PC-3 (cell line): ENCODE measurements around the gene MKNK1. TPM values are rescaled to one million over a fixed set of nuclear protein-coding genes. Genes with fewer than 3 reads are reported as not detected.
A peak's percentile ranks its signal among the peaks of the same experiment; 100 is the strongest.

Experiments
- ATAC-seq: fragments of 200-7000 bp; cut with Tn5 transposase; 2 replicates; pipeline ENCODE4 v1.9.1; 2020; ENCODE audit warnings: mild to moderate bottlenecking, moderate library complexity
- BruUV-seq: library from RNA; stranded (reverse); fragments of 400-500 nt; replicated peaks from 2 replicates; lab custom pipeline; 2021; lab: Mats Ljungman, UMichigan
- CTCF ChIA-PET: fragments of 300-600 bp; sonication (Branson Sonifier 250); formaldehyde crosslinking; loops from one replicate; lab custom pipeline; 2022; ENCODE audit warnings: antibody characterized with exemption; lab: Charles Lee
- POLR2A ChIA-PET: fragments of 300-600 bp; sonication (Branson Sonifier 250); formaldehyde crosslinking; loops from one replicate; lab custom pipeline; 2022; ENCODE audit warnings: antibody characterized with exemption; ENCODE audit not compliant: unreplicated experiment; lab: Charles Lee
- DNase-seq: peaks from one replicate; pipeline ENCODE4 v3.0.0-alpha.2; 2015
- H2AFZ ChIP-seq: fragments of 300-600 bp; sonication (generic); 2 replicates; pipeline ENCODE4 v1.6.0; 2016; ENCODE audit warnings: antibody characterized with exemption, low read length
- H3F3A ChIP-seq: fragments of 300-600 bp; sonication (generic); one replicate; pipeline ENCODE4 v1.6.0; 2017; ENCODE audit warnings: antibody characterized with exemption, low read length, control low read depth, mild to moderate bottlenecking; ENCODE audit not compliant: unreplicated experiment
- H3K27ac ChIP-seq: fragments of 300-600 bp; sonication (generic); 2 replicates; pipeline ENCODE4 v1.5.1; 2016; ENCODE audit warnings: mild to moderate bottlenecking, low read length
- H3K27me3 ChIP-seq: fragments of 300-600 bp; sonication (generic); 2 replicates; pipeline ENCODE4 v1.6.1; 2016; ENCODE audit warnings: low read length, mixed read lengths
- H3K36me3 ChIP-seq: fragments of 300-600 bp; sonication (generic); 2 replicates; pipeline ENCODE4 v1.6.1; 2016; ENCODE audit warnings: low read depth, mixed run types, low read length, mixed read lengths
- H3K4me1 ChIP-seq: fragments of 300-600 bp; sonication (generic); 2 replicates; pipeline ENCODE4 v1.5.1; 2016; ENCODE audit warnings: low read length; ENCODE audit not compliant: insufficient read depth
- H3K4me2 ChIP-seq: fragments of 300-600 bp; sonication (generic); 2 replicates; pipeline ENCODE4 v1.6.0; 2016; ENCODE audit warnings: low read length
- H3K4me3 ChIP-seq: fragments of 300-600 bp; sonication (generic); 2 replicates; pipeline ENCODE4 v1.5.1; 2016; ENCODE audit warnings: mild to moderate bottlenecking, low read length, mixed read lengths
- H3K79me2 ChIP-seq: fragments of 300-600 bp; sonication (generic); 2 replicates; pipeline ENCODE4 v1.6.1; 2017; ENCODE audit warnings: low read length, mixed read lengths
- H3K9ac ChIP-seq: fragments of 300-600 bp; sonication (generic); 2 replicates; pipeline ENCODE4 v1.6.0; 2016; ENCODE audit warnings: mild to moderate bottlenecking, low read length
- H3K9me2 ChIP-seq: fragments of 300-600 bp; sonication (generic); replicated peaks from 2 replicates; pipeline ENCODE4 v1.6.1; 2016; ENCODE audit warnings: mixed run types, low read length, mixed read lengths
- H3K9me3 ChIP-seq: fragments of 300-600 bp; sonication (generic); 2 replicates; pipeline ENCODE4 v1.6.1; 2016; ENCODE audit warnings: low read length, mixed read lengths
- H4K20me1 ChIP-seq: fragments of 300-600 bp; sonication (generic); 2 replicates; pipeline ENCODE4 v1.6.1; 2016; ENCODE audit warnings: low read length, mixed read lengths
- EZH2 ChIP-seq: fragments of 300-600 bp; sonication (generic); IDR thresholded peaks from one replicate; pipeline ENCODE4 v1.6.1; 2017; ENCODE audit warnings: antibody characterized with exemption, mild to moderate bottlenecking, low read length; ENCODE audit not compliant: unreplicated experiment
- EZH2phosphoT487 ChIP-seq: fragments of 300-600 bp; sonication (generic); IDR thresholded peaks from 2 replicates; pipeline ENCODE4 v1.6.1; 2018; ENCODE audit warnings: mild to moderate bottlenecking, antibody characterized with exemption, low read length, borderline replicate concordance
- intact Hi-C: fragments of 100-400 bp; cut with micrococcal nuclease; formaldehyde crosslinking; loops from 2 replicates; pipeline ENCODE4 v1.9.0; 2023
- total RNA-seq: library from RNA; depleted of rRNA; stranded (reverse); fragments of >200 nt; gene quantifications from 2 replicates; pipeline ENCODE4 v1.2.3, GENCODE V29; 2014
- TF ChIP-seq, protein P1 (sequence below): fragments of 300-600 bp; sonication (generic); conservative IDR thresholded peaks from 2 replicates; pipeline ENCODE4 v1.5.1; 2017; ENCODE audit warnings: antibody characterized with exemption, low read depth, mild to moderate bottlenecking, low read length

The MKNK1 gene
- total RNA-seq, 1 experiment from 2014 or later: 36.8 TPM

DNA sequence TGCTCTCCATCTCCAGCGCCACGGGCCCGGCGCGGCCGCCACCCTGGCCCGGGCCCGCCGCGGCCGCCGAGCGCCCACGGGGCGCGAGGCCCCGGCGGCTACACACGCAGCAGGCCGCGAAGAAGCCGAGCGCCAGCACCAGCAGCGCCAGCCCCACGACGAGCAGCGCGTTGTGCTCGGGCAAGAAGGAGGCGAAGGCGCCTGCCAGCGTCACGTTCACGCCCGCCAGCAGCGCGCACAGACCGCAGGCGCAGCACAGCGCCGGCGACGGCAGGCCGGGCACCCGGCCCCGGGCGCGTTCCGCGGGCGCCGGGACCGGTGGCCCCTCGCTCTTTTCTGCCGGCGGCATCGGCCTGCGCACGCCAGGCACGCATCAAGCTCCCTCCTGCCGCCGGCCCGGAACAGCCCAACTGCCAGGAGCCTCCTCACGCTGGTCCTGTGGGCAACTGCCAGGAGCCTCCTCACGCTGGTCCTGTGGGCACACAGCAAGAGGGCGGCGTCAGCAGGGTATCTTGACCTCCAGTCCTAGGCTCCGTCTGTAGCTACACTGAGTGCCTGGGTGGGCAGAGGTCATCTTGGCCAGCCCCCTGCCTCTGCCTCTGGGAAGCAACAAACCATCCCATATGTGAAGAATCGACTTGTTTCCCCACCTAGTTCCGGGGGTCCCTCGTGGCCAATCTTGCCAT lies 70.7 kb downstream of the MKNK1 start:
- BruUV-seq: no TSS peak
- intact Hi-C loops: no loop called here
- TF ChIP-seq EZH2phosphoT487: peak; percentile 80
- TF ChIP-seq, protein P1, sequence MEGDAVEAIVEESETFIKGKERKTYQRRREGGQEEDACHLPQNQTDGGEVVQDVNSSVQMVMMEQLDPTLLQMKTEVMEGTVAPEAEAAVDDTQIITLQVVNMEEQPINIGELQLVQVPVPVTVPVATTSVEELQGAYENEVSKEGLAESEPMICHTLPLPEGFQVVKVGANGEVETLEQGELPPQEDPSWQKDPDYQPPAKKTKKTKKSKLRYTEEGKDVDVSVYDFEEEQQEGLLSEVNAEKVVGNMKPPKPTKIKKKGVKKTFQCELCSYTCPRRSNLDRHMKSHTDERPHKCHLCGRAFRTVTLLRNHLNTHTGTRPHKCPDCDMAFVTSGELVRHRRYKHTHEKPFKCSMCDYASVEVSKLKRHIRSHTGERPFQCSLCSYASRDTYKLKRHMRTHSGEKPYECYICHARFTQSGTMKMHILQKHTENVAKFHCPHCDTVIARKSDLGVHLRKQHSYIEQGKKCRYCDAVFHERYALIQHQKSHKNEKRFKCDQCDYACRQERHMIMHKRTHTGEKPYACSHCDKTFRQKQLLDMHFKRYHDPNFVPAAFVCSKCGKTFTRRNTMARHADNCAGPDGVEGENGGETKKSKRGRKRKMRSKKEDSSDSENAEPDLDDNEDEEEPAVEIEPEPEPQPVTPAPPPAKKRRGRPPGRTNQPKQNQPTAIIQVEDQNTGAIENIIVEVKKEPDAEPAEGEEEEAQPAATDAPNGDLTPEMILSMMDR: no peak
- no peaks in the 10 kb centered on the region for H3K36me3 ChIP-seq
- no peak for DNase-seq
- no peak overlapping the region for H3K27ac ChIP-seq
- ATAC-seq: peak; percentile 25; the same call in 1 of the 2 replicates
- H4K20me1 ChIP-seq: no peaks in the 10 kb centered on the region
- CTCF ChIA-PET: interaction anchor here (0.7 kb wide), 1 partner anchor 96 kb away, joined by 8 read pairs; no protein-coding TSS in a partner anchor
- H3K9me3 ChIP-seq: no peaks in the 10 kb centered on the region
- no peaks in the 10 kb centered on the region for H3F3A ChIP-seq
- H3K9me2 ChIP-seq: no peaks in the 10 kb centered on the region
- H3K27me3 ChIP-seq: no peaks in the 10 kb centered on the region
- H3K79me2 ChIP-seq: no peaks in the 10 kb centered on the region
- POLR2A ChIA-PET: no interaction called here
- H3K4me1 ChIP-seq: peaks cover 11% of the 10 kb centered on the region; the same call in 1 of the 2 replicates
- no peak overlapping the region for H3K9ac ChIP-seq
- H2AFZ ChIP-seq: peak overlapping the region; percentile 58; the same call in 1 of the 2 replicates
- H3K4me3 ChIP-seq: peak overlapping the region; percentile 49
- H3K4me2 ChIP-seq: peak overlapping the region; percentile 76

DNA sequence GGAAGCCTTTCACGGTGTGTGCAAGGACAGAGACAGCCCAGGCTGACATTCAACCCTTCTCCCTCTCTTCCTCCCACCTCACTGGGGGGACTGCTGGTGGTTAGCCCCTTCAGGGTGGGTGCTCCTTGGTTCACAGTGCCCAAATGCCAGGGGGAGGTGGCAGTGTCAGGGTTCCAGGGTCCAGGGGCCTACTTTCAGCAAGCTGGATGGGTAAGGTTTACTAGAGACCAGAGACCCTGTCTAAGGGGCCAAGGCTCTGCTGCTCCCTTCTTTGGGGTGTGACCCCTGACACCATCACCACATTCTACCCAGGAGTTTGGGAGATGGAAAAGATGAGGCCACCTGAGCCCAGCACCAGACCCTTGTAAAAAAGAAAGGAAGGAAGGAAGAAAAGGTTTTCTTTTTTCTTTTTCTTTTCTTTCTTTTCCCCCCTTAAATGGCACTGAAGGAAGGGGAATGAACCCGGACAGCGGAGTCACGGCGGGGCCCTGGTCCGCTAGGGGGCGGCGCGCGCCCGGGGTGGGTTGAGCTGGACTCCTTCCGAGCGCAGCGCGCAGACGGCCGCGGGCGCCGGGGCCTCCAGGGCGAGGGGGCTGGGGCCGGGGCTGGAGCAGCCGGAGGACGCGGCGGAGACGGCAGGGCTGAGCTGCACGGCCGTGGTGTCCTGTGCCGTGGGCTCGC lies 71.4 kb downstream of the MKNK1 start:
- no peaks in the 10 kb centered on the region for H3K9me3 ChIP-seq
- TF ChIP-seq EZH2: no peak
- TF ChIP-seq EZH2phosphoT487: no peak
- TF ChIP-seq, protein P1: peak; percentile 76
- H3K4me3 ChIP-seq: peak overlapping the region; percentile 49; the same call in 1 of the 2 replicates
- ATAC-seq (peak; percentile 50), DNase-seq (peak; percentile 55)
- H3K27ac ChIP-seq: no peak overlapping the region
- no peak overlapping the region for H2AFZ ChIP-seq
- H3F3A ChIP-seq: no peaks in the 10 kb centered on the region
- no peaks in the 10 kb centered on the region for H3K27me3 ChIP-seq
- CTCF ChIA-PET: interaction anchor here (0.7 kb wide), 1 partner anchor 95 kb away, joined by 8 read pairs; no protein-coding TSS in a partner anchor
- no peak overlapping the region for H3K9ac ChIP-seq
- H3K9me2 ChIP-seq: no peaks in the 10 kb centered on the region
- peaks cover 11% of the 10 kb centered on the region; the same call in 1 of the 2 replicates for H3K4me1 ChIP-seq
- POLR2A ChIA-PET: no interaction called here
- H4K20me1 ChIP-seq: no peaks in the 10 kb centered on the region
- no peaks in the 10 kb centered on the region for H3K79me2 ChIP-seq
- H3K4me2 ChIP-seq: peak overlapping the region; percentile 76
- H3K36me3 ChIP-seq: no peaks in the 10 kb centered on the region
- intact Hi-C loops: no loop called here
- no TSS peak for BruUV-seq
